HCT116 (cell line): ENCODE results near the gene LYRM4. TPM values are rescaled to one million over a fixed set of nuclear protein-coding genes. Genes with fewer than 3 reads are reported as not detected.

Source experiments
- ATAC-seq: fragments of 200-7000 bp; cut with Tn5 transposase; 2 replicates; pipeline ENCODE4 v1.9.1; 2020; ENCODE audit warnings: mild to moderate bottlenecking, moderate library complexity
- BruUV-seq: library from RNA; stranded (reverse); fragments of 400-500 nt; replicated peaks from 2 replicates; lab custom pipeline; 2021; lab: Mats Ljungman, UMichigan
- CTCF ChIA-PET: fragments of 300-600 bp; sonication (Branson Sonifier 250); formaldehyde crosslinking; loops from one replicate; lab custom pipeline; 2021; ENCODE audit warnings: antibody characterized with exemption; lab: Charles Lee
- POLR2A ChIA-PET: fragments of 300-600, 350-600 bp; sonication (Branson Sonifier 250); formaldehyde crosslinking; loops from one replicate; lab custom pipeline; 2021; ENCODE audit warnings: antibody characterized with exemption; lab: Charles Lee
- RAD21 ChIA-PET, 2 experiments: fragments of 300-600 bp; sonication (Branson Sonifier 250); formaldehyde crosslinking; loops; one replicate each; lab custom pipeline; 2023; ENCODE audit warnings: low total read pairs in 2 of 2; ENCODE audit not compliant: uncharacterized antibody in 2 of 2, unreplicated experiment in 2 of 2, low non-redundant PET in 1 of 2; lab: Charles Lee
- DNase-seq: peaks from one replicate; pipeline ENCODE4 v3.0.0-alpha.2; 2010; ENCODE audit warnings: low read depth, low spot score
- H2AFZ ChIP-seq: fragments of 200-600 bp; shearing (Covaris generic), sonication (generic); 2 replicates; pipeline ENCODE4 v1.6.1; 2017; ENCODE audit warnings: low read depth, mixed run types, mixed read lengths, antibody characterized with exemption, low read length; ENCODE audit not compliant: poor library complexity, severe bottlenecking
- H3K27ac ChIP-seq: 2 replicates; pipeline ENCODE4 v1.5.1; 2012; ENCODE audit warnings: low read depth, low read length
- H3K27me3 ChIP-seq: fragments of 200-600 bp; sonication (generic); 2 replicates; pipeline ENCODE4 v1.6.1; 2016; ENCODE audit warnings: mixed run types, low read length, mixed read lengths; ENCODE audit not compliant: insufficient read depth
- H3K36me3 ChIP-seq, 2 experiments: fragments of 200-500 bp in 1 of 2; fragments of 200-600 bp in 1 of 2; sonication (Bioruptor generic) in 1 of 2; sonication (generic) in 1 of 2; 2 replicates each; pipeline versions ENCODE4 v1.5.1 to v1.6.1; 2014 to 2016; ENCODE audit warnings: low read length in 2 of 2, inconsistent platforms in 1 of 2, mixed read lengths in 1 of 2, mixed run types in 1 of 2; ENCODE audit not compliant: insufficient read depth in 2 of 2, control insufficient read depth in 1 of 2
- H3K4me1 ChIP-seq, 2 experiments: fragments of 200-600 bp in 1 of 2; sonication (generic) in 1 of 2; 2 replicates each; pipeline versions ENCODE4 v1.5.1 to v1.6.1; 2012 to 2017; ENCODE audit warnings: low read length in 2 of 2, inconsistent platforms in 1 of 2, mild to moderate bottlenecking in 1 of 2, mixed read lengths in 1 of 2, mixed run types in 1 of 2, moderate library complexity in 1 of 2; ENCODE audit not compliant: insufficient read depth in 2 of 2, control insufficient read depth in 1 of 2
- H3K4me2 ChIP-seq: fragments of 200-600 bp; sonication (generic); 2 replicates; pipeline ENCODE4 v1.6.1; 2017; ENCODE audit warnings: mixed run types, low read length, mixed read lengths
- H3K4me3 ChIP-seq, 2 experiments: fragments of 200-600 bp in 1 of 2; sonication (generic) in 1 of 2; replicated peaks in 1 of 2; 2 replicates each; pipeline ENCODE4 v1.5.1; 2011 to 2016; ENCODE audit warnings: low read length in 2 of 2, control low read depth in 1 of 2, low read depth in 1 of 2, mild to moderate bottlenecking in 1 of 2, mixed read lengths in 1 of 2, mixed run types in 1 of 2
- H3K79me2 ChIP-seq: fragments of 200-600 bp; sonication (generic); 2 replicates; pipeline ENCODE4 v1.6.1; 2017; ENCODE audit warnings: mild to moderate bottlenecking, mixed run types, low read length, moderate library complexity, mixed read lengths; ENCODE audit not compliant: insufficient read depth
- H3K9ac ChIP-seq: fragments of 200-600 bp; sonication (generic); 2 replicates; pipeline ENCODE4 v1.6.1; 2016; ENCODE audit warnings: low read length, mixed read lengths
- H3K9me2 ChIP-seq: fragments of 200-600 bp; sonication (generic), shearing (Covaris generic); 2 replicates; pipeline ENCODE4 v1.6.1; 2017; ENCODE audit warnings: mixed run types, mild to moderate bottlenecking, moderate library complexity; ENCODE audit not compliant: insufficient read depth
- H3K9me3 ChIP-seq, 2 experiments: fragments of 200-500 bp in 1 of 2; fragments of 200-600 bp in 1 of 2; sonication (Bioruptor generic) in 1 of 2; sonication (generic) in 1 of 2; 2 replicates each; pipeline ENCODE4 v1.6.1; 2014 to 2017; ENCODE audit warnings: low read length in 2 of 2, mixed read lengths in 2 of 2, inconsistent platforms in 1 of 2, low read depth in 1 of 2, mild to moderate bottlenecking in 1 of 2, mixed run types in 1 of 2, moderate library complexity in 1 of 2; ENCODE audit not compliant: control insufficient read depth in 1 of 2, insufficient read depth in 1 of 2
- H4K20me1 ChIP-seq: fragments of 200-600 bp; sonication (generic), shearing (Covaris generic); 2 replicates; pipeline ENCODE4 v1.6.1; 2017; ENCODE audit warnings: mixed run types, mild to moderate bottlenecking, moderate library complexity; ENCODE audit not compliant: insufficient read depth
- CBX3 ChIP-seq: IDR thresholded peaks from 2 replicates; pipeline ENCODE4 v1.6.1; 2012; ENCODE audit warnings: low read depth
- ELF1 ChIP-seq: IDR thresholded peaks from 2 replicates; pipeline ENCODE4 v1.6.1; 2012; ENCODE audit warnings: low read depth, borderline replicate concordance
- EZH2 ChIP-seq: fragments of 200-600 bp; sonication (generic); IDR thresholded peaks from 2 replicates; pipeline ENCODE4 v1.6.1; 2017; ENCODE audit warnings: antibody characterized with exemption, mixed run types
- FOSL1 ChIP-seq: IDR thresholded peaks from 2 replicates; pipeline ENCODE4 v1.6.1; 2012; ENCODE audit warnings: low read depth
- JUND ChIP-seq: IDR thresholded peaks from 2 replicates; pipeline ENCODE4 v1.6.1; 2012
- MAX ChIP-seq: IDR thresholded peaks from 2 replicates; pipeline ENCODE4 v1.6.1; 2012
- POLR2A ChIP-seq: IDR thresholded peaks from 2 replicates; pipeline ENCODE4 v1.7.0; 2011; ENCODE audit warnings: borderline replicate concordance; ENCODE audit not compliant: insufficient read depth, insufficient read length; ENCODE audit errors: extremely low read depth
- REST ChIP-seq: IDR thresholded peaks from 2 replicates; pipeline ENCODE4 v1.6.1; 2012; ENCODE audit warnings: low read depth
- SP1 ChIP-seq: IDR thresholded peaks from 2 replicates; pipeline ENCODE4 v1.6.1; 2012; ENCODE audit warnings: low read depth
- YY1 ChIP-seq: IDR thresholded peaks from 2 replicates; pipeline ENCODE4 v1.6.1; 2011; ENCODE audit warnings: low read length, low read depth, moderate library complexity, mild to moderate bottlenecking; ENCODE audit not compliant: insufficient replicate concordance; ENCODE audit errors: extremely low read depth
- ZBTB33 ChIP-seq: IDR thresholded peaks from 2 replicates; pipeline ENCODE4 v1.6.1; 2011; ENCODE audit warnings: mild to moderate bottlenecking, low read length, moderate library complexity; ENCODE audit not compliant: insufficient replicate concordance; ENCODE audit errors: extremely low read depth
- ZFX ChIP-seq: fragments of 450-650 bp; IDR thresholded peaks from 2 replicates; pipeline ENCODE4 v1.6.1; 2017
- ZNF274 ChIP-seq: fragments of 200-500 bp; sonication (Bioruptor generic); IDR thresholded peaks from 2 replicates; pipeline ENCODE4 v1.6.1; 2014; ENCODE audit warnings: mild to moderate bottlenecking, low read depth, low read length, inconsistent platforms
- intact Hi-C: fragments of 100-400 bp; cut with micrococcal nuclease; formaldehyde crosslinking; loops from 2 replicates; pipeline ENCODE4 v1.10.0; 2022
- total RNA-seq: library from RNA; stranded (reverse); gene quantifications from one replicate; pipeline ENCODE4 v1.2.1, GENCODE V29; 2021; ENCODE audit not compliant: unreplicated experiment
- TF ChIP-seq, protein P1 (sequence below): IDR thresholded peaks from 2 replicates; pipeline ENCODE4 v1.6.1; 2012

The LYRM4 gene
- total RNA-seq, 1 experiment from 2014 or later: 30.1 TPM

DNA sequence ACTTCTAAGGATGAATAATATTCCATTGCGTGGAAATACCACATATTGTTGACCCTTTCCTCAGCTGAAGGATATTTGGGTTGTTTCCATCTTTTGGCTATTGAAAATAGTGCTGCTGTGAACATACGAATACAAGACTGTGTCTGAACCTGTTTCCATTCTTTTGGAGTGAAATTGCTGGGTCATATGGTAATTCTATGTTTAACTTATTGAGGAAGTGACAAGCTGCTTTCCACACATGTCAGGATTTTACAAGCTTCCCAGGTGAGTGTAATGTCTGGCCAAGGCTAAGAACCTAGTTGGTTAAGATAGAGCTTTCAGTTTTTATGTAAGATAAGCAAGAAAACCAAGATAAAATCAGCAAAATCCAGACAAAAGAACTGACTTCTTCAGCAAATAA is 126.8 kb downstream of the LYRM4 start:
- CTCF ChIA-PET: no interaction called here
- TF ChIP-seq FOSL1 (no peak), CBX3 (no peak), ZNF274 (no peak), ZFX (no peak), SP1 (no peak), EZH2 (no peak), JUND (no peak), POLR2A (no peak), ELF1 (no peak), YY1 (no peak), ZBTB33 (no peak), REST (no peak), MAX (no peak)
- TF ChIP-seq, protein P1, sequence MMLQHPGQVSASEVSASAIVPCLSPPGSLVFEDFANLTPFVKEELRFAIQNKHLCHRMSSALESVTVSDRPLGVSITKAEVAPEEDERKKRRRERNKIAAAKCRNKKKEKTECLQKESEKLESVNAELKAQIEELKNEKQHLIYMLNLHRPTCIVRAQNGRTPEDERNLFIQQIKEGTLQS: no peak
- no TSS peak for BruUV-seq

More for the DNA sequence above, 126.8 kb downstream of the LYRM4 start:
- H3K27ac ChIP-seq: no peak overlapping the region
- no peaks in the 10 kb centered on the region for H3K79me2 ChIP-seq
- POLR2A ChIA-PET: no interaction called here
- H3K4me3 ChIP-seq: no peak overlapping the region
- no peaks in the 10 kb centered on the region for H3K9me3 ChIP-seq
- H3K27me3 ChIP-seq: no peaks in the 10 kb centered on the region
- RAD21 ChIA-PET: no interaction called here
- H3K4me1 ChIP-seq: no peaks in the 10 kb centered on the region
- no peak for ATAC-seq
- intact Hi-C loops: no loop called here
- no peaks in the 10 kb centered on the region for H4K20me1 ChIP-seq
- H3K9ac ChIP-seq: no peak overlapping the region
- no peaks in the 10 kb centered on the region for H3K9me2 ChIP-seq
- no peak for DNase-seq
- H3K4me2 ChIP-seq: no peak overlapping the region
- H2AFZ ChIP-seq: no peak overlapping the region
- no peaks in the 10 kb centered on the region for H3K36me3 ChIP-seq
